Activated naive CD8-positive, alpha-beta T cell treated with anti-CD3 and anti-CD28 coated beads, Interleukin-2, amount 50 U/mL, for 24 hours (primary cell): ENCODE measurements around the gene MYO1A.
"Not testable (repeated sequence)": the region's sequence is repeated elsewhere in the genome, so short reads cannot be mapped to it uniquely, and the experiment has no call there.

ENCODE experiments used
- ATAC-seq: fragments of 150-1000 bp; cut with Tn5 transposase; one replicate; pipeline ENCODE4 v1.10.0; 2021
- DNase-seq: peaks from one replicate; pipeline ENCODE4 v3.0.0; 2021
- H3K27ac Mint-ChIP-seq: one replicate; pipeline ENCODE4 v1.8.0; 2021; ENCODE audit warnings: mild to moderate bottlenecking, mixed read lengths
- H3K27me3 Mint-ChIP-seq: one replicate; pipeline ENCODE4 v1.8.0; 2021; ENCODE audit warnings: mixed read lengths
- H3K36me3 Mint-ChIP-seq: one replicate; pipeline ENCODE4 v1.8.0; 2021; ENCODE audit warnings: low read depth, mixed read lengths
- H3K4me1 Mint-ChIP-seq: one replicate; pipeline ENCODE4 v1.8.0; 2021; ENCODE audit warnings: mixed read lengths
- H3K4me3 Mint-ChIP-seq: one replicate; pipeline ENCODE4 v1.8.0; 2021; ENCODE audit warnings: mild to moderate bottlenecking, moderate library complexity, mixed read lengths
- H3K9me3 Mint-ChIP-seq: one replicate; pipeline ENCODE4 v1.8.0; 2021; ENCODE audit warnings: mixed read lengths

Gene MYO1A

DNA sequence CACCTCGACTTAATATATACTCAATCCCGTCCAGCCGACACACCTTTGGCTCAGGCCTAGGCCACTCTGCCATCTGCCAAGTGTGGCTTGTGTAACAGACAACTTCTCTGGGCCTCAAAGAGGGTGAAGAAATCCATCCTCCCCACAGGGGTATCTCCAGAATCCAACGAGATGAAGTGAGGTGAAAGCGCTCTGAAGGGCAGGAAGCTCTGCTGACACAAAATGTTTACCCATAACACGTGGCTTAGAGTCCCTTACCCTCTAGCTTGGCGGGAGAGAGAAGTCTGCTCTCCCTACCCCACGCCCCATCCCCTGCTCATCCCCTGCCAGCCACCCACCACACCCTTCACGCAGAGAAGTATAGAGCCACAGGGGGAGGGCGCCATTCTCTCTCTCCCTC, 56.6 kb downstream of the MYO1A start:
- H3K9me3 Mint-ChIP-seq = no peaks in the 10 kb centered on the region
- H3K36me3 Mint-ChIP-seq = peaks cover 6% of the 10 kb centered on the region
- no peak overlapping the region for H3K4me3 Mint-ChIP-seq
- ATAC-seq = no peak
- H3K4me1 Mint-ChIP-seq = peaks cover 17% of the 10 kb centered on the region
- H3K27ac Mint-ChIP-seq = no peak overlapping the region
- no peak for DNase-seq
- H3K27me3 Mint-ChIP-seq = peaks cover 2% of the 10 kb centered on the region

DNA sequence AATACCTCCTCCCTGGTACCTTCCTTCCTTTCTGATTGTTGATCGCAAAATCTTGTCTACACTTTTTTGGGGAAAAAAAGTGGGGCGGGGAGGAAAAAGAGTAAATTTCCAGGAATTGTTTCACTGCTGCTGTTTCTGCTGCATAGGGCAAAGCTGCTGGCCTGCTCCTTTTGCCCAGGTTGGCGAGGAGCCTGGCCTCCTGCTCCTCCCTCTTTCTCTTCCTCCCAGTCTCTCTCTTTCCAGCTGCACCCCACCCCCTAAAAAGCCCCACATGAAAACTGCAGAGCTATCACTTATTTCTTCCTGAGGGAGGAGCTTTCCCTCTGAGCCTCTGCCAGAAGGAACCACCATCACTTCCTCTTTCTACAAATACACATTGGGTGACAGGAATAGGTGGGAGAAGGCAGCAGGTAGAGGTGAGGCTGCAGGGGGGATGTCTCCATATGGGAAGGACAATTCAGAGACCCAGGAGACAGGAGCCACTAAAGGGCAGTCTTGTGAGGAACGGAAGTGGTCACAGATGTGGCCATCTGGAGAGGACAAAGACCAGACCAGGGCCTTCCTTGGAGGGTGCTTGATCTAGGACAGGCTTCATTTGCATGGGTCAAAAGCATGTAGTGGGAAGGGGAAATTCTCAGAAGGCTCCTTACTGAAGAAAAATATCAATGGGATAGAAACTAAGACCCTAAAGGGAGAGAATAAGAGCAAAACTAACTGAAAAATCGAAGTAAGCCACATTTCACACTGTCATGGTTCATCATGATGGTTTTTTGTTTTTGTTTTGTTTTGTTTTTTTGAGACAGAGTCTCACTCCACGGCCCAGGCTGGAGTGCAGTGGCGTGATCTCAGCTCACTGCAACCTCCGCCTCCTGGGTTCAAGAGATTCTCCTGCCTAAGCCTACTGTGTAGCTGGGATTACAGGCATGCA, 58.3 kb downstream of the MYO1A start:
- Mint-ChIP-seq H3K27me3 (peaks cover 3% of the 10 kb centered on the region), H3K4me1 (peaks cover 13% of the 10 kb centered on the region), H3K36me3 (peaks cover 2% of the 10 kb centered on the region), H3K4me3 (no peak overlapping the region), H3K27ac (no peak overlapping the region), H3K9me3 (no peaks in the 10 kb centered on the region)
- ATAC-seq (no peak), DNase-seq (no peak)

DNA sequence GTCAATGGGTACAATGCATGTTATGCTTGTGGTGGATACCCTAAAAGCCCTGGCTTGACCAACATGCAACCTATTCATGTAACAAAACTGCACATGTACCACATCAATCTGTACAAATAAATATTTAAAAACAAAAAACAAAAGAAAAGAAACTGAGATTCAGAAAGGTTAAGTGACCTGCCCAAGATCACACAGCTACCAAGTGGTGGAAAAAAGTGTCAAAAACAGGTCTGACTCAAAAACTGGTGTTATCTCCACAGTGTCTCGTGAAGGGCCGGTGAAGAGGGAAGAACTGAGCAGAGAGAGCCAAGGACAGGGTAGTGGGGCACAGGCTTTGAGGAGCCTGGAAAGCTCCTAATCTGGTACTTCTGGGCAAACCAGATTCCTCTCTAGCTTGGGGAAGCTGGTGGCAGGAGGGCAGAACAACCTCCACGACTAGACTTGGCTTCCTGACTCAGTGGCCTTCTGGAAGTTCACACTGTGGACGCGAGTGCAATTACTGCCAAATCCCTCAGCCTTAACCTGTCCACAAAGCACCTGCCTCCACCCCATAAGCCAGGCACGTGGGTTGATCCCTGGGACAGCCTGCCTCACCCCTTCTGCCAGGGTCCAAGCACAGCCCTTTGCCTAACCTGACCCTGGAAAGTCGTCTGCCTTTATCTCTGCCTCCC, 59.1 kb downstream of the MYO1A start:
- DNase-seq = no peak
- Mint-ChIP-seq H3K9me3 (no peaks in the 10 kb centered on the region), H3K4me3 (no peak overlapping the region), H3K36me3 (no peaks in the 10 kb centered on the region), H3K27me3 (peaks cover 3% of the 10 kb centered on the region), H3K27ac (no peak overlapping the region), H3K4me1 (peaks cover 13% of the 10 kb centered on the region)
- peak; percentile 33 for ATAC-seq

DNA sequence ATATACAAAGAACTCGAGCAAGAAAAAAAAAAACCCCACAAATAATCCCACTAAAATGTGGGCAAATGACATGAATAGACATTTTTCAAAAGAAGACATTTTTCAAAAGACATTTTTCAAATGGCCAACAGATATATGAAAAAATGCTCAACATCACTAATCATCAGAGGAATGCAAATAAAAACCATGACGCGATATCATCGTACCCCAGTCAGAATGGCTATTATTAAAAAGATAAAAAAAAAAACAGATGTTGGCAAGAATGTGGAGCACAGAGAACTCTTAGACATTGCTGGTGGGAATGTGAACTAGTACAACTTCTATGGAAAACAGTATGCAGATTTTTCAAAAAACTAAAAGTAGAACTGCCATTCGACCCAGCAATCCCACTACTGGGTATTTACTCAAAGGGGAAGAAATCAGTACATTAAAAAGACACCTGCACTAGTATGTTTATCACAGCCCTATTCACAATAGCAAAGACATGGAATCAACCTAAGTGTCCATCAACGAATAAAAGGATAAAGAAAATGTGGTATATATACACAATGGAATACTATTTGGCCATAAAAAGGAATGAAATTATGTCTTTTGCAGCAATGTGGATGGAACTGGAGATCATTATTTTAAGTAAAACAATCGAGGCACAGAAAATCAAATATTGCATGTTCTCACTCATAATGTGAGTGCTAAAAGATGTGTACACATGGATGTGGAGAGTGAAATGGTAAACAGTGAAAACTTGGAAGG, 59.9 kb downstream of the MYO1A start:
- ATAC-seq (no peak), DNase-seq (no peak)
- Mint-ChIP-seq H3K4me3 (no peak overlapping the region), H3K27me3 (peaks cover 3% of the 10 kb centered on the region), H3K36me3 (no peaks in the 10 kb centered on the region), H3K4me1 (peaks cover 13% of the 10 kb centered on the region), H3K9me3 (no peaks in the 10 kb centered on the region), H3K27ac (peak overlapping the region; percentile 19)

DNA sequence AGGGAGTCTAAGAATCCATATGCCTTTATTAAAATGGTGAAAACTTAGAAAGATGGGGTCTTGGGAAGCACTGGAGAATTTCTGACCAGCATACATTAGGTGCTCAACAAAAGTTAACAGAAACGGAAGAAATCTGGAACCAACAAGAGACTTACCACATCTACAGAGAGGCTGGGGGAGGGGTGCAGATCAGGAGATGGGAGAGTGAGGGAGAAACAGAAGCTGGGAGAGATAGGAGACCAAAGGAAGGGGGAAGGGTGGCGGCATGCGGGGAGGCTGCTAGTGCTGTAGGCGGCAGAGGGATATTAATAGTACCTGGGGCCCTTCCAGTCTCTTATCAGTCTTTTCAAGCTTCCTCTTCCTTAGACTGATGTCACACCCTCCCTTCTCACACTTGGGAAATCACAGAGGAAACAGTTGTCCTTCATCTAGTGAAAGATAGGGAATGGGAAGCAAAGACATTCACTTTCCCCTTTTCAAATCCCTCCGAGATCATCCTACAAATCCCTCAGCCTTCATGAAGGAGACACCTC, 61.7 kb downstream of the MYO1A start:
- H3K9me3 Mint-ChIP-seq = no peaks in the 10 kb centered on the region
- ATAC-seq (no peak), DNase-seq (no peak)
- H3K4me1 Mint-ChIP-seq = peaks cover 13% of the 10 kb centered on the region
- peaks cover 3% of the 10 kb centered on the region for H3K27me3 Mint-ChIP-seq
- no peak overlapping the region for H3K4me3 Mint-ChIP-seq
- no peak overlapping the region for H3K27ac Mint-ChIP-seq
- H3K36me3 Mint-ChIP-seq = no peaks in the 10 kb centered on the region

DNA sequence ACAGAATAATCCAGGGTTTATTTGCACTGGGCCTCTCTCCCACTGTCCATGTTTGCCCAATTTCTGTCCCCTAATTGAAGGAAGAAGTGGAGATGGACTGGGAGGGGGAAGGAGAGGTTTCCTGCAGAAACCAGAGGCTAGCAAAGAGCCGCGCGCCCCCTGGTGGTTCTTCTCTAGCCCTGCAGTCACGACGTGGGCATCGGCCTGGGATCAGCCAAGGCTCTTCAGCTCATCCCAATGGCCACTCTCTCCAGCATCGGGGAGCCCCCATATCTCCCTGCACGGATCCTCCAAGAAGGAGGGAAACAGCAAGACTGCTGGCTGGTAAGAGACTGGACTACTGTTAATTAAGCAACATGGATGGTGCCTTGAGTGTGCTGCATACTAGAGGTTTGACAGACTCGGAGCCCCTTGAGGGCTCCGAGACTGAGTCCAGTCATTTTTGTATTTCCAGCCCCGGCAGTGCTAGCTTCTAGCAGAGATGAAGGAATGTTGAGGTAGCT, 62.3 kb downstream of the MYO1A start:
- peaks cover 13% of the 10 kb centered on the region for H3K4me1 Mint-ChIP-seq
- H3K4me3 Mint-ChIP-seq = no peak overlapping the region
- peak; percentile 83 for DNase-seq
- ATAC-seq = peak; percentile 47
- H3K27ac Mint-ChIP-seq = no peak overlapping the region
- H3K36me3 Mint-ChIP-seq = no peaks in the 10 kb centered on the region
- H3K27me3 Mint-ChIP-seq = peaks cover 3% of the 10 kb centered on the region
- no peaks in the 10 kb centered on the region for H3K9me3 Mint-ChIP-seq

DNA sequence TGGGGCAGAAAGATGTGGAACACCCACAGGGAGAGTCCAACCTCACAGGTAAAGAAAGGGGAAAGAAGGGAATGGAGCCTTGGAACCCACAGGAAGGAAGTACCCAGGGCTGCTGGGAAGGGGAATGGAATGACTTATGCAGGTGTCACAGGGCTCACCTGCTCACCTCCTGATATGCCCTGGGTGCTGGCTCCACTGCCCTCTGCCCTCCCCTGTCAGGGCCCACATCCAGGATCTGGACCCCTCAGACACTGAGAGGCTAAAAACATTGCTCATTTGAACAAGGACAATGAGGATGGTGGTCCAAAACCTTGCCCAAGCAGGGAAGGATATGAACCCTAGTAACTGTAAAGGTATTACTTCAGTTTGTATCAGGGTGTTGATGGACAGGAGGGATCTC, 62.9 kb downstream of the MYO1A start:
- H3K9me3 Mint-ChIP-seq = no peaks in the 10 kb centered on the region
- peaks cover 13% of the 10 kb centered on the region for H3K4me1 Mint-ChIP-seq
- H3K36me3 Mint-ChIP-seq = no peaks in the 10 kb centered on the region
- peaks cover 3% of the 10 kb centered on the region for H3K27me3 Mint-ChIP-seq
- ATAC-seq (no peak), DNase-seq (no peak)
- no peak overlapping the region for H3K27ac Mint-ChIP-seq
- no peak overlapping the region for H3K4me3 Mint-ChIP-seq

DNA sequence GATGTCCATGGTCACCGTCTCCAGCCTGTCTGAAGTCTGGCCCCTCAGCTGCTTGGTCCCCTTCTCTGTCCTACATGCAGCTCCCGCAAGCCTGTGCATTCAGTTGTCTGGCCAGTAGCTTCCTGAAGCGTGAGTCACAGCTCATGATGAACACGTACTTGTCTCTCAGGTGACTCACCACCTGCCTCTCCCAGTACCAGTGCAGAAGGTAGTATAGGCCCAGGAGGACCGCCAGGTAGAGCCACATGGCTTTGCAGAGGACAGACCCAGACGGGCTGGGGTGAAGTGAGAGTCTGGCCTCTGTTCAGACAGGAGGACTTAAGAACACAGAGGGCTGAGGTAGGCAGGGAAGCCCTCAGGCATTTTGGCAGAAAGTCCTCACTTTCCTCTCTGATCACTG, 64.2 kb downstream of the MYO1A start:
- not testable (repeated sequence) for H3K36me3 Mint-ChIP-seq, H3K4me1 Mint-ChIP-seq, H3K4me3 Mint-ChIP-seq, H3K9me3 Mint-ChIP-seq, H3K27me3 Mint-ChIP-seq, H3K27ac Mint-ChIP-seq, DNase-seq
- ATAC-seq = peak; percentile 88

DNA sequence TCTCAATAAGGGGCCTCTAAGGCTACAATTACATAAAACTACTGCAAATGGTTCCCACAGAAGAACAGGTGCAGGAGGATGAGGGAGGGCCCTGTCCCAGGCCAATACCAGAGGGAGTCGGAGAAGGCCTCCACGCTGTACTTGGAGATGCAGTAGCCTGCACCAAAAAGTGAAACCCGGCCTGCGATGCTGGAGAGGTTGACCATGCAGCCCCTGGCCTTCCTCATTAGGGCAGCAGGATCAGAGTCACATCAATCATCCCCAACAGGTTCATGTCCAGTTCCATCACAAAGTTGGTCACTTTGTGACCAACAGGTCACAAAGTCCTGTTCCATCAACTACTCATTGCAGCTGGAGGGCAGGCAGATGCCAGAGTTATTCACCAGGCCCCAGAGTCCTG, 66.5 kb downstream of the MYO1A start:
- no peaks in the 10 kb centered on the region for H3K36me3 Mint-ChIP-seq
- ATAC-seq = no peak
- H3K27me3 Mint-ChIP-seq = peaks cover 2% of the 10 kb centered on the region
- no peak overlapping the region for H3K4me3 Mint-ChIP-seq
- no peaks in the 10 kb centered on the region for H3K9me3 Mint-ChIP-seq
- H3K27ac Mint-ChIP-seq = no peak overlapping the region
- peaks cover 4% of the 10 kb centered on the region for H3K4me1 Mint-ChIP-seq
- no peak for DNase-seq

DNA sequence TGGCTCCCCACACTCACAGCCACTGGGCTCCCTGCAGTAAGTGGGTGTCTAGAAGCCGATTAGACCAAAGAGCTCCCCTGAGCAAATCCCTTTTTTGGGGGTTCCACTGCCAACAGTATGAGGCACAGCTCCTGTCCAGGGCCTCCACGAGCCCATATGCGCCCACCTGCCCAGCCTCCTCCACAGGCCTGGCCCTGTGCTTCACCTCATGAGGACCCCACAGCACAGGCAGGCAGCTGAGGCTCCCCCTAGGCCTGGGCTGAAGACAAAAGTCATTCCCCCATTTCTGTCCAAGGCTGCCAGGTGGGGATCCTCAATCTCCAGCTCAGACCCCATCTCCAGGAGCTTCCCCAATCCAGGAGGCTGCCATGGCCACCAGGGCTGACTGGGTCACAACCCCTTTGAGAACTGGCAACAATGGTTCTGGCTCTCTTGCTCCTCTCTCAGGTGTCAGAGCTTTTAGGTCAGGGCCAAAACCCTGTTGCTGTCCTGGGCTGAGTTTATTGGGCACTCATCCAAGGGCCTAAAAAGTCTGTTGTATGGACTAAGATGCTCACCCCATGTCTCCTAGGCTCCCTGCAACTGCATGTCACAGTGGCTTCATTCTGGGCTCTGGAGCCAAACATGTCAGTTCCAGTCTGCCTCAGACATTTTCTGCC, 67.2 kb downstream of the MYO1A start:
- H3K36me3 Mint-ChIP-seq, H3K4me1 Mint-ChIP-seq, ATAC-seq, H3K27me3 Mint-ChIP-seq, H3K27ac Mint-ChIP-seq, H3K9me3 Mint-ChIP-seq, DNase-seq, H3K4me3 Mint-ChIP-seq: not testable (repeated sequence)

DNA sequence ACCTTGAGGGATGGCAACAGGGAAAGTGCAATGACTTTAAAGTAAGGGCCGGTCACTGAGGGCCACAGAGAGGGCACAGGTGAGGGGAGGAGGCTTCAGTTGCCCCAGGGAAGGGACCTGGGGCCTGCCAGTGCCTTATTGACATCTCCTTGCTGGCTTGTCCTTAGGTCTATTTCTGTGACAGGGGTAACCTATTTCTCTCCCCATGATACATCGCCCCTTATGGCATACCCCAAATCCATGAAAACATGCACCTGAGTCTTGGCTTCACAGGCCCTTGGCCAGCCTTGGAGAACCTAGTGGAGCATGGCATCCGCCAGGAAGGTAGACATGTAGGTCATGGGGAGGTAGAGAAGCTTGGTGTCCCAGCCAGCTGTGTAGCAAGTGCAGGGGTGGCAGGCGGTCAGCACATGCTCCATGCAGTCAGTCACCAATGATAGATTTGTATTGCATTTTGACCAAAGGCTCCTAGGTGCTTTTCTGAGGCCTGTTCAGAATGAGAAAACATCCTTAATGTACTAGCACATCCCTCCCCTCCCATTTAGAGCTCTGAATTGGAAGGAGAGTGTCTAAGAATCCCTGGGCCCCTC, 68.9 kb downstream of the MYO1A start:
- Mint-ChIP-seq H3K27ac (no peak overlapping the region), H3K9me3 (no peaks in the 10 kb centered on the region), H3K36me3 (no peaks in the 10 kb centered on the region), H3K27me3 (no peaks in the 10 kb centered on the region), H3K4me3 (no peak overlapping the region), H3K4me1 (no peaks in the 10 kb centered on the region)
- ATAC-seq (no peak), DNase-seq (no peak)

DNA sequence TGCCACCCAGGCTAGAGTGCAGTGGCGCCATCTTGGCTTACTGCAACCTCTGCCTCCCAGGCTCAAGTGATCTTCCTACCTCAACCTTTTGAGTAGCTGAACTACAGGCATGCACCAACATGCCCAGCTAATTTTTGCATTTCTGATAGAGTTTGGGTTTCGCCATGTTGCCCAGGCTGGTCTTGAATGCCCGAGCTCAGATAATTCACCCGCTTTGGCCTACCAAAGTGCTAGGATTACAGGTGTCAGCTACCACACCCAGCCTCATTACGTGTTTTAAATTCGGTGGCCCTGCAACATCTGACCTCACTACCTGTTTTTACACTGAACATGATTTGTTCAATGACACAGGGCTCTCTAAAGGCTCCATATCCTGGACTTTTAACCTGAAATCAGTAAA, 69.7 kb downstream of the MYO1A start:
- H3K36me3 Mint-ChIP-seq = no peaks in the 10 kb centered on the region
- H3K4me3 Mint-ChIP-seq = no peak overlapping the region
- H3K27ac Mint-ChIP-seq = no peak overlapping the region
- H3K27me3 Mint-ChIP-seq = no peaks in the 10 kb centered on the region
- ATAC-seq (no peak), DNase-seq (no peak)
- no peaks in the 10 kb centered on the region for H3K9me3 Mint-ChIP-seq
- H3K4me1 Mint-ChIP-seq = no peaks in the 10 kb centered on the region

DNA sequence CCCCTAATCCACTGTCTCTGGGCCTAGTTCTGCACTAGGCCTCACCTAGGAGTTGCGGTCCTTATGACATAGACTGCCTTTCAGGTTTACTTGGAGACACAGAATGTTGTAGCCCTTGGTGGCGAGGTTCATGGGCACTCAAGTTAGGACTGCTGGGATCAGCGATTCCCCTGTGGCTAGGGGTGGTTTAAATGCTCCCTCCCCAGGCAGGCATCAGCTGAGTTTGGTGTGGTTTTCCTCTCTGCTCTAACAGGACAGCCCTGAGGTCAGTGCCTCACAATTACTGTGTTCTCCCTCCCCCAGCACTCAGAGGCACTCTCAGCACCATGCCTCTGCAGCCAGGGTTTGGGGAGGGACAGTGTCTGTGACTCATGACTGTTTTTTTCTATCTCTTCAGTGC, 70.3 kb downstream of the MYO1A start:
- no peaks in the 10 kb centered on the region for H3K36me3 Mint-ChIP-seq
- no peak overlapping the region for H3K27ac Mint-ChIP-seq
- H3K4me3 Mint-ChIP-seq = no peak overlapping the region
- no peaks in the 10 kb centered on the region for H3K27me3 Mint-ChIP-seq
- ATAC-seq = no peak
- no peaks in the 10 kb centered on the region for H3K9me3 Mint-ChIP-seq
- H3K4me1 Mint-ChIP-seq = no peaks in the 10 kb centered on the region
- DNase-seq = no peak
